Progenitor cell of endocrine pancreas (in vitro differentiated cells): ENCODE data around the gene ISG20. TPM values are rescaled to one million over a fixed set of nuclear protein-coding genes. Genes with fewer than 3 reads are reported as not detected.
A peak's percentile ranks its signal among the peaks of the same experiment; 100 is the strongest.

Experiments
- DNase-seq: peaks from one replicate; pipeline ENCODE4 v3.0.0; 2021; ENCODE audit warnings: low spot score; ENCODE audit not compliant: unreplicated experiment
- H3K27ac Mint-ChIP-seq: 2 replicates; pipeline ENCODE4 v1.8.0; 2021; ENCODE audit warnings: mild to moderate bottlenecking, moderate library complexity, mixed read lengths
- H3K27me3 Mint-ChIP-seq: 2 replicates; pipeline ENCODE4 v1.8.0; 2021; ENCODE audit warnings: mixed read lengths
- H3K36me3 Mint-ChIP-seq: 2 replicates; pipeline ENCODE4 v1.8.0; 2022; ENCODE audit warnings: mixed read lengths; ENCODE audit not compliant: insufficient read depth
- H3K4me1 Mint-ChIP-seq: 2 replicates; pipeline ENCODE4 v1.8.0; 2021; ENCODE audit warnings: low read depth, mixed read lengths
- H3K4me3 Mint-ChIP-seq: 2 replicates; pipeline ENCODE4 v1.8.0; 2021; ENCODE audit warnings: low read depth, mild to moderate bottlenecking, moderate library complexity, mixed read lengths
- H3K9me3 Mint-ChIP-seq: 2 replicates; pipeline ENCODE4 v1.8.0; 2021; ENCODE audit warnings: low read depth, mixed read lengths
- CTCF ChIP-seq: fragments of 200-600 bp; sonication (generic); IDR thresholded peaks from one replicate; pipeline ENCODE4 v1.5.0; 2021; ENCODE audit warnings: antibody characterized with exemption, mild to moderate bottlenecking; ENCODE audit not compliant: unreplicated experiment
- total RNA-seq: library from RNA; stranded (reverse); gene quantifications from 2 replicates; pipeline ENCODE4 v1.2.1, GENCODE V29; 2021

Gene ISG20
- total RNA-seq, 1 donor from 2014 or later, result 4.3 TPM

GRCh38 chr15:88623632-88624031 lies 15.2 kb upstream of the ISG20 start:
- no peak for TF ChIP-seq CTCF
- H3K4me3 Mint-ChIP-seq, result peak overlapping the region; percentile 87
- no peak for DNase-seq
- H3K27me3 Mint-ChIP-seq, result no peaks in the 10 kb centered on the region
- peak overlapping the region; percentile 56 for H3K27ac Mint-ChIP-seq
- H3K36me3 Mint-ChIP-seq, result peaks cover 5% of the 10 kb centered on the region
- H3K4me1 Mint-ChIP-seq, result peaks cover 41% of the 10 kb centered on the region
- no peaks in the 10 kb centered on the region for H3K9me3 Mint-ChIP-seq

- peaks cover 5% of the 10 kb centered on the region for H3K36me3 Mint-ChIP-seq
- peak; percentile 50 for TF ChIP-seq CTCF
- peak overlapping the region; percentile 37 for H3K4me3 Mint-ChIP-seq
- peak overlapping the region; percentile 85 for H3K27ac Mint-ChIP-seq
- no peaks in the 10 kb centered on the region for H3K9me3 Mint-ChIP-seq
- H3K27me3 Mint-ChIP-seq, result no peaks in the 10 kb centered on the region
- H3K4me1 Mint-ChIP-seq, result peaks cover 41% of the 10 kb centered on the region
- no peak for DNase-seq
These were observed 14.5 kb upstream of the ISG20 start for GRCh38 chr15:88624156-88624970.

- H3K4me3 Mint-ChIP-seq, result no peak overlapping the region
- H3K9me3 Mint-ChIP-seq, result no peaks in the 10 kb centered on the region
- peaks cover 10% of the 10 kb centered on the region for H3K36me3 Mint-ChIP-seq
These were observed 13.8 kb upstream of the ISG20 start for GRCh38 chr15:88624971-88625490.

GRCh38 chr15:88625943-88626741 lies 12.7 kb upstream of the ISG20 start:
- Mint-ChIP-seq H3K36me3 (peaks cover 11% of the 10 kb centered on the region), H3K4me3 (no peak overlapping the region), H3K27ac (no peak overlapping the region), H3K27me3 (no peaks in the 10 kb centered on the region), H3K4me1 (peaks cover 39% of the 10 kb centered on the region), H3K9me3 (no peaks in the 10 kb centered on the region)
- DNase-seq, result no peak
- no peak for TF ChIP-seq CTCF

More at GRCh38 chr15:88624971-88625490, 13.8 kb upstream of the ISG20 start:
- no peak for DNase-seq
- H3K4me1 Mint-ChIP-seq, result peaks cover 41% of the 10 kb centered on the region
- TF ChIP-seq CTCF, result no peak
- no peaks in the 10 kb centered on the region for H3K27me3 Mint-ChIP-seq
- H3K27ac Mint-ChIP-seq, result no peak overlapping the region

- Mint-ChIP-seq H3K36me3 (peaks cover 15% of the 10 kb centered on the region), H3K4me3 (no peak overlapping the region), H3K27ac (no peak overlapping the region), H3K27me3 (no peaks in the 10 kb centered on the region), H3K9me3 (no peaks in the 10 kb centered on the region), H3K4me1 (peaks cover 30% of the 10 kb centered on the region)
- no peak for DNase-seq
- TF ChIP-seq CTCF, result no peak
These were observed 11.4 kb upstream of the ISG20 start for GRCh38 chr15:88627463-88627862.
